HEK293 (cell line): ENCODE data around the gene FSCN2.

Experiments used
- CTCF ChIP-seq: fragments of 450-650 bp; formaldehyde crosslinking; IDR thresholded peaks from 2 replicates; pipeline ENCODE4 v1.5.1; 2016; ENCODE audit warnings: missing biosample characterization, missing genetic modification characterization
- HOXA7 ChIP-seq: sonication (generic); formaldehyde crosslinking; IDR thresholded peaks from 2 replicates; pipeline ENCODE4 v1.8.1; 2022; ENCODE audit warnings: missing genetic modification reagents, borderline replicate concordance
- HOXD13 ChIP-seq: sonication (generic); formaldehyde crosslinking; IDR thresholded peaks from 2 replicates; pipeline ENCODE4 v1.8.0; 2022; ENCODE audit warnings: missing genetic modification reagents, borderline replicate concordance
- SP2 ChIP-seq: fragments of 450-650 bp; formaldehyde crosslinking; IDR thresholded peaks from 2 replicates; pipeline ENCODE4 v1.5.1; 2016; ENCODE audit warnings: missing biosample characterization, missing genetic modification characterization
- YY1 ChIP-seq: fragments of 450-650 bp; formaldehyde crosslinking; IDR thresholded peaks from 2 replicates; pipeline ENCODE4 v1.5.1; 2018; ENCODE audit warnings: missing biosample characterization, missing genetic modification characterization
- ZNF133 ChIP-seq: fragments of 450-650 bp; formaldehyde crosslinking; IDR thresholded peaks from 2 replicates; pipeline ENCODE4 v1.5.1; 2016; ENCODE audit warnings: missing biosample characterization, missing genetic modification characterization
- ZNF146 ChIP-seq: fragments of 450-650 bp; formaldehyde crosslinking; IDR thresholded peaks from 2 replicates; pipeline ENCODE4 v1.5.1; 2016; ENCODE audit warnings: missing biosample characterization, missing genetic modification characterization
- ZNF174 ChIP-seq: fragments of 450-650 bp; formaldehyde crosslinking; IDR thresholded peaks from 2 replicates; pipeline ENCODE4 v1.5.0; 2017; ENCODE audit warnings: missing biosample characterization, mild to moderate bottlenecking, missing genetic modification characterization
- ZNF521 ChIP-seq: fragments of 450-650 bp; formaldehyde crosslinking; IDR thresholded peaks from 2 replicates; pipeline ENCODE4 v1.5.1; 2017; ENCODE audit warnings: missing biosample characterization, mild to moderate bottlenecking, missing genetic modification characterization
- ZNF596 ChIP-seq: fragments of 450-650 bp; IDR thresholded peaks from 2 replicates; pipeline ENCODE4 v1.5.0; 2018; ENCODE audit warnings: missing biosample characterization, mild to moderate bottlenecking, missing genetic modification characterization, moderate library complexity
- ZNF843 ChIP-seq: fragments of 450-650 bp; formaldehyde crosslinking; IDR thresholded peaks from 2 replicates; pipeline ENCODE4 v1.5.1; 2016; ENCODE audit warnings: missing biosample characterization, missing genetic modification characterization
- ZXDB ChIP-seq: fragments of 450-650 bp; formaldehyde crosslinking; IDR thresholded peaks from 2 replicates; pipeline ENCODE4 v1.5.1; 2016; ENCODE audit warnings: missing biosample characterization, missing genetic modification characterization
- TF ChIP-seq, protein P1 (sequence below): fragments of 450-650 bp; formaldehyde crosslinking; IDR thresholded peaks from 2 replicates; pipeline ENCODE4 v1.5.1; 2016; ENCODE audit warnings: missing biosample characterization, missing genetic modification characterization

DNA sequence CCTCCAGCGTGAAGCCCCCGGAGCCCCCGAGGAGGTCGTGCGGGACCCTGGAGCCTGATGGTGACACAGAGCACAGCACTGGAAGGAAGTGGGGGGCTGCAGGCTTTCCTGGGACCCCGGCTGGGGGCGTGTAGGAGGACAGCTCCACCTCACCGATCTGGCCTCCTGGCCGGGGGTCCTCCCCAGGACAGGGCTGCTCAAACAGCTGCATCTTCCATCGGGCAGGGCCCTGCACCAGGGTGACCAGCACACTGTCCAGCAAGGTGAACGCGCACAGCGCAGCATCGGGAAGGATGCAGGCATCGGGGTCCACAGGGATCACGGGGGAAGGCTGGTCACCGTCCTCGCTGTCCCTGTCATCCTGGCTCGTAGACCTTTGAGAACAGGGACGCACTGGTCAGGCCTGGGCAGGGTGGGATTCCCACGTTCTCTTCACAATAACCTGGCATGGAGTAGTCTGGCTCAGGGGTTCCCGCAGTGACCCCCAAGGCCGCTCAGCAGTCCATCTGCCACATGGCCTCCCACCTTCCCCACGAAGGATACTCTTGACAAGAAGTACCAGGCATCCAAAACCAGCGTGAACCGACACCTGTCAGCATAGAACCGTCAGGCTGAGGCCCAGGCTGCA is 22.8 kb downstream of the FSCN2 start:
- TF ChIP-seq YY1 (tag by site-specific recombination) (no peak), ZNF146 (tag by site-specific recombination) (no peak), SP2 (tag by site-specific recombination) (no peak), ZXDB (tag by site-specific recombination) (no peak), HOXA7 (no peak), ZNF174 (tag by site-specific recombination) (no peak), ZNF133 (tag by site-specific recombination) (no peak), CTCF (no peak), ZNF596 (tag by site-specific recombination) (no peak), ZNF843 (tag by site-specific recombination) (no peak), ZNF521 (no peak), HOXD13 (CRISPR knock-in tag) (no peak)
- TF ChIP-seq, protein P1, sequence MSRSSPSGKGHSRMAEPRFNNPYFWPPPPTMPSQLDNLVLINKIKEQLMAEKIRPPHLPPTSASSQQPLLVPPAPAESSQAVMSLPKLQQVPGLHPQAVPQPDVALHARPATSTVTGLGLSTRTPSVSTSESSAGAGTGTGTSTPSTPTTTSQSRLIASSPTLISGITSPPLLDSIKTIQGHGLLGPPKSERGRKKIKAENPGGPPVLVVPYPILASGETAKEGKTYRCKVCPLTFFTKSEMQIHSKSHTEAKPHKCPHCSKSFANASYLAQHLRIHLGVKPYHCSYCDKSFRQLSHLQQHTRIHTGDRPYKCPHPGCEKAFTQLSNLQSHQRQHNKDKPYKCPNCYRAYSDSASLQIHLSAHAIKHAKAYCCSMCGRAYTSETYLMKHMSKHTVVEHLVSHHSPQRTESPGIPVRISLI = no peak
